Heart left ventricle (tissue), 13 donors: ENCODE measurements around the gene PDE10A.

Source experiments
- POLR2A ChIP-seq, 2 donors: fragments of 450-650 bp; IDR thresholded peaks; one replicate each; pipeline ENCODE4 v1.6.1; 2017; ENCODE audit warnings: antibody characterized with exemption in 2 of 2, mild to moderate bottlenecking in 2 of 2, moderate library complexity in 2 of 2
- TF ChIP-seq, protein P1 (sequence below), 12 donors: fragments of 200-600 bp; sonication (generic) in 4 of 12; IDR thresholded peaks; one replicate each; pipeline versions ENCODE4 v1.5.0 to v1.8.0; 2018 to 2022; ENCODE audit warnings: antibody characterized with exemption in 12 of 12, mild to moderate bottlenecking in 5 of 12
- donor health status: ischemic (EF 13 %, LVEDD 7.1; RV severe dilation, severe dysfunction).
- donor health status: DM: no; HTN: yes; CAD: no.
- donor health status: DM: no; HTN: no; CAD: no.
- donor health status: ischemic (EF 25% LVEDD 6.9; RV normal size, moderate dysfunction).
- donor health status: ischemic (EF 25% LVEDD 5.7; RV mildly dilated, moderate dysfunction).
- donor health status: ischemic (EF 35%, LVEDD 5.7; RV mildly dilated, moderate dysfunction).
- donor health status: nonischemic (EF 11% LVEDD 7.7; RV severe dilation, severe dysfunction).
- donor health status: DM: yes; HTN: yes; CAD: no.
- donor health status: PGD.
- donor health status: ischemic (EF 29% LVEDD 5.4; RV normal size, mild dysfunction).
- donor health status: nonischemic (EF 23%, LVEDD 6.1; RV moderate dilation, normal function).

- TF ChIP-seq, protein P1, sequence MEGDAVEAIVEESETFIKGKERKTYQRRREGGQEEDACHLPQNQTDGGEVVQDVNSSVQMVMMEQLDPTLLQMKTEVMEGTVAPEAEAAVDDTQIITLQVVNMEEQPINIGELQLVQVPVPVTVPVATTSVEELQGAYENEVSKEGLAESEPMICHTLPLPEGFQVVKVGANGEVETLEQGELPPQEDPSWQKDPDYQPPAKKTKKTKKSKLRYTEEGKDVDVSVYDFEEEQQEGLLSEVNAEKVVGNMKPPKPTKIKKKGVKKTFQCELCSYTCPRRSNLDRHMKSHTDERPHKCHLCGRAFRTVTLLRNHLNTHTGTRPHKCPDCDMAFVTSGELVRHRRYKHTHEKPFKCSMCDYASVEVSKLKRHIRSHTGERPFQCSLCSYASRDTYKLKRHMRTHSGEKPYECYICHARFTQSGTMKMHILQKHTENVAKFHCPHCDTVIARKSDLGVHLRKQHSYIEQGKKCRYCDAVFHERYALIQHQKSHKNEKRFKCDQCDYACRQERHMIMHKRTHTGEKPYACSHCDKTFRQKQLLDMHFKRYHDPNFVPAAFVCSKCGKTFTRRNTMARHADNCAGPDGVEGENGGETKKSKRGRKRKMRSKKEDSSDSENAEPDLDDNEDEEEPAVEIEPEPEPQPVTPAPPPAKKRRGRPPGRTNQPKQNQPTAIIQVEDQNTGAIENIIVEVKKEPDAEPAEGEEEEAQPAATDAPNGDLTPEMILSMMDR (IDR thresholded peaks at IDR 0.05): no peak
- no peak for TF ChIP-seq POLR2A (IDR thresholded peaks at IDR 0.05)
These were observed 1.7 kb upstream of the PDE10A start for GRCh38 chr6:165664559-165665383.
